Small intestine (tissue), 7 donors: ENCODE measurements around the gene RASGEF1C. TPM values are rescaled to one million over a fixed set of nuclear protein-coding genes. Genes with fewer than 3 reads are reported as not detected.
A peak's percentile ranks its signal among the peaks of the same experiment; 100 is the strongest.

Experiments
- DNase-seq, 2 donors: peaks; one replicate each; pipeline versions ENCODE4 v3.0.0 to v3.0.0-alpha.2; 2013
- FAIRE-seq: peaks from 2 replicates; lab custom pipeline; 2012; peaks lifted over from hg19 to GRCh38; lab: Jason Lieb, UNC
- H3K27ac ChIP-seq, 3 donors: one replicate each; pipeline ENCODE4 v1.5.1; 2013; ENCODE audit warnings: low read length in 2 of 3, mild to moderate bottlenecking in 2 of 3, control low read depth in 1 of 3, inconsistent platforms in 1 of 3, low read depth in 1 of 3, moderate library complexity in 1 of 3
- H3K27me3 ChIP-seq, 3 donors: one replicate each; pipeline ENCODE4 v1.6.1; 2013; ENCODE audit warnings: low read length in 3 of 3, inconsistent platforms in 1 of 3; ENCODE audit not compliant: control insufficient read depth in 3 of 3, insufficient read depth in 3 of 3
- H3K36me3 ChIP-seq, 3 donors: one replicate each; pipeline ENCODE4 v1.6.1; 2013; ENCODE audit warnings: low read length in 3 of 3, inconsistent platforms in 1 of 3, low read depth in 1 of 3, mild to moderate bottlenecking in 1 of 3, moderate library complexity in 1 of 3; ENCODE audit not compliant: control insufficient read depth in 3 of 3, insufficient read depth in 2 of 3
- H3K4me1 ChIP-seq, 3 donors: one replicate each; pipeline ENCODE4 v1.6.1; 2013; ENCODE audit warnings: low read length in 2 of 3, inconsistent platforms in 1 of 3, low read depth in 1 of 3, mild to moderate bottlenecking in 1 of 3, moderate library complexity in 1 of 3; ENCODE audit not compliant: control insufficient read depth in 3 of 3, insufficient read depth in 2 of 3
- H3K4me3 ChIP-seq, 3 donors: one replicate each; pipeline ENCODE4 v1.5.1; 2013; ENCODE audit warnings: low read length in 3 of 3, control low read depth in 1 of 3, inconsistent platforms in 1 of 3, low read depth in 1 of 3, mild to moderate bottlenecking in 1 of 3, moderate library complexity in 1 of 3
- H3K9me3 ChIP-seq, 2 donors: one replicate each; pipeline ENCODE4 v1.6.1; 2013; ENCODE audit warnings: low read depth in 1 of 2, low read length in 1 of 2; ENCODE audit not compliant: control insufficient read depth in 2 of 2, insufficient read depth in 1 of 2
- WGBS, 3 donors: extraction: QIAGEN DNeasy Blood & Tissue Kit; methylation state at CpG; one replicate each; pipeline ENCODE4 v1.1.7; 2013; 5-methylcytosine and 5-hydroxymethylcytosine counted together
- polyA plus RNA-seq, 4 donors: library from polyadenylated mRNA; stranded (reverse) in 3 of 4; unstranded in 1 of 4; fragments of 200-250 nt in 3 of 4; fragments of 120-200 nt in 1 of 4; gene quantifications; one replicate each; pipeline versions ENCODE4 v1.2.1 to v1.2.3, GENCODE V29; 2013
- donor health status: healthy with polysubstance abuse.
- donor health status: control.
- donor health status: control.
- donor health status: Bipolar disorder and iron deficiency.
- donor health status: healthy.

RASGEF1C gene
- polyA plus RNA-seq, 4 donors = 0.37 to 0.54 (median 0.40) TPM; not detected in 1

GRCh38 chr5:180180421-180180820 lies 28.6 kb downstream of the RASGEF1C start:
- FAIRE-seq = no peak
- no peaks in the 10 kb centered on the region for H3K9me3 ChIP-seq

GRCh38 chr5:180179442-180180420 lies 29.3 kb downstream of the RASGEF1C start:
- Histone ChIP-seq H3K36me3 (no peaks in the 10 kb centered on the region), H3K27me3 (no peaks in the 10 kb centered on the region), H3K4me3 (no peak overlapping the region), H3K27ac (no peak overlapping the region), H3K9me3 (no peaks in the 10 kb centered on the region), H3K4me1 (no peaks in the 10 kb centered on the region)
- WGBS, 3 donors = 38 to 64% (median 49%) methylated on average over 23 of the region's 23 CpGs
- DNase-seq (no peak), FAIRE-seq (no peak)

More at GRCh38 chr5:180180421-180180820, 28.6 kb downstream of the RASGEF1C start:
- Histone ChIP-seq H3K27me3 (no peaks in the 10 kb centered on the region), H3K4me3 (no peak overlapping the region), H3K4me1 (no peaks in the 10 kb centered on the region), H3K36me3 (no peaks in the 10 kb centered on the region), H3K27ac (no peak overlapping the region)
- 60 to 81% (median 61%) methylated on average over 6 of the region's 6 CpGs for WGBS, 3 donors
- no peak for DNase-seq

- Histone ChIP-seq H3K4me3 (no peak overlapping the region), H3K36me3 (no peaks in the 10 kb centered on the region), H3K4me1 (no peaks in the 10 kb centered on the region), H3K9me3 (no peaks in the 10 kb centered on the region), H3K27me3 (no peaks in the 10 kb centered on the region), H3K27ac (no peak overlapping the region)
- DNase-seq (no peak), FAIRE-seq (no peak)
- WGBS, 3 donors = 71 to 76% (median 76%) methylated on average over 25 of the region's 25 CpGs
Observed at GRCh38 chr5:180178531-180179441, 30.2 kb downstream of the RASGEF1C start.

GRCh38 chr5:180176191-180176590 lies 32.8 kb downstream of the RASGEF1C start:
- Histone ChIP-seq H3K27me3 (no peaks in the 10 kb centered on the region), H3K4me3 (no peak overlapping the region), H3K36me3 (no peaks in the 10 kb centered on the region), H3K4me1 (no peaks in the 10 kb centered on the region), H3K27ac (no peak overlapping the region), H3K9me3 (no peaks in the 10 kb centered on the region)
- WGBS, 3 donors = 84 to 94% (median 88%) methylated on average over 8 of the region's 8 CpGs
- DNase-seq (no peak), FAIRE-seq (no peak)

- DNase-seq = no peak
- no peak for FAIRE-seq
- H3K36me3 ChIP-seq = no peaks in the 10 kb centered on the region
- H3K4me3 ChIP-seq = no peak overlapping the region
- no peak overlapping the region for H3K27ac ChIP-seq
- H3K27me3 ChIP-seq = no peaks in the 10 kb centered on the region
- no peaks in the 10 kb centered on the region for H3K4me1 ChIP-seq
- no peaks in the 10 kb centered on the region for H3K9me3 ChIP-seq
- 72 to 86% (median 80%) methylated on average over 7 of the region's 7 CpGs for WGBS, 3 donors
Observed at GRCh38 chr5:180175015-180175431, 34.0 kb downstream of the RASGEF1C start.

GRCh38 chr5:180174587-180174972 lies 34.4 kb downstream of the RASGEF1C start:
- 81 to 83% (median 82%) methylated on average over 12 of the region's 12 CpGs for WGBS, 3 donors
- H3K4me1 ChIP-seq = no peaks in the 10 kb centered on the region
- FAIRE-seq (no peak), DNase-seq (no peak)
- no peaks in the 10 kb centered on the region for H3K36me3 ChIP-seq
- H3K4me3 ChIP-seq = no peak overlapping the region
- H3K9me3 ChIP-seq = no peaks in the 10 kb centered on the region
- no peak overlapping the region for H3K27ac ChIP-seq
- no peaks in the 10 kb centered on the region for H3K27me3 ChIP-seq

- H3K9me3 ChIP-seq = no peaks in the 10 kb centered on the region
- H3K4me1 ChIP-seq = no peaks in the 10 kb centered on the region
- no peaks in the 10 kb centered on the region for H3K27me3 ChIP-seq
- no peak overlapping the region for H3K27ac ChIP-seq
- no peak overlapping the region for H3K4me3 ChIP-seq
- no peak for FAIRE-seq
- H3K36me3 ChIP-seq = no peaks in the 10 kb centered on the region
- peak in 1 of 2 donors; percentile 11 for DNase-seq
- 73 to 83% (median 81%) methylated on average over 27 of the region's 27 CpGs for WGBS, 3 donors
Observed at GRCh38 chr5:180173875-180174586, 35.0 kb downstream of the RASGEF1C start.

GRCh38 chr5:180173198-180173544 lies 35.8 kb downstream of the RASGEF1C start:
- WGBS, 3 donors = 63 to 83% (median 66%) methylated on average over 4 of the region's 4 CpGs
- FAIRE-seq (no peak), DNase-seq (no peak)
- H3K4me3 ChIP-seq = no peak overlapping the region
- H3K27me3 ChIP-seq = no peaks in the 10 kb centered on the region
- H3K9me3 ChIP-seq = no peaks in the 10 kb centered on the region
- peak overlapping the region in 1 of 3 donors; percentile 24 for H3K27ac ChIP-seq
- no peaks in the 10 kb centered on the region for H3K4me1 ChIP-seq
- H3K36me3 ChIP-seq = no peaks in the 10 kb centered on the region
